GM12891 (cell line): ENCODE data around the gene YY1.

ENCODE experiments used
- DNase-seq: peaks from one replicate; pipeline ENCODE4 v3.0.0; 2011; ENCODE audit warnings: low spot score; ENCODE audit not compliant: insufficient read length
- FAIRE-seq: peaks from 2 replicates; lab custom pipeline; 2011; peaks lifted over from hg19 to GRCh38; lab: Jason Lieb, UNC
- PAX5 ChIP-seq: IDR thresholded peaks from 2 replicates; pipeline ENCODE4 v1.6.1; 2011; ENCODE audit warnings: low read length, moderate library complexity, mild to moderate bottlenecking; ENCODE audit not compliant: insufficient read depth, severe bottlenecking
- POLR2A ChIP-seq: IDR thresholded peaks from 2 replicates; pipeline ENCODE4 v1.6.1; 2011; ENCODE audit warnings: low read depth, low read length, control low read depth
- POLR2AphosphoS5 ChIP-seq: IDR thresholded peaks from 2 replicates; pipeline ENCODE4 v1.6.1; 2011; ENCODE audit warnings: low read depth, low read length, control low read depth
- POU2F2 ChIP-seq: IDR thresholded peaks from 2 replicates; pipeline ENCODE4 v1.6.1; 2011; ENCODE audit warnings: low read depth, mild to moderate bottlenecking, control low read depth, low read length, moderate library complexity
- SPI1 ChIP-seq: IDR thresholded peaks from 2 replicates; pipeline ENCODE4 v1.6.1; 2011; ENCODE audit warnings: low read depth, low read length, control low read depth
- TAF1 ChIP-seq: IDR thresholded peaks from 2 replicates; pipeline ENCODE4 v1.6.1; 2011; ENCODE audit warnings: low read depth, low read length, control low read depth

Gene YY1

DNA sequence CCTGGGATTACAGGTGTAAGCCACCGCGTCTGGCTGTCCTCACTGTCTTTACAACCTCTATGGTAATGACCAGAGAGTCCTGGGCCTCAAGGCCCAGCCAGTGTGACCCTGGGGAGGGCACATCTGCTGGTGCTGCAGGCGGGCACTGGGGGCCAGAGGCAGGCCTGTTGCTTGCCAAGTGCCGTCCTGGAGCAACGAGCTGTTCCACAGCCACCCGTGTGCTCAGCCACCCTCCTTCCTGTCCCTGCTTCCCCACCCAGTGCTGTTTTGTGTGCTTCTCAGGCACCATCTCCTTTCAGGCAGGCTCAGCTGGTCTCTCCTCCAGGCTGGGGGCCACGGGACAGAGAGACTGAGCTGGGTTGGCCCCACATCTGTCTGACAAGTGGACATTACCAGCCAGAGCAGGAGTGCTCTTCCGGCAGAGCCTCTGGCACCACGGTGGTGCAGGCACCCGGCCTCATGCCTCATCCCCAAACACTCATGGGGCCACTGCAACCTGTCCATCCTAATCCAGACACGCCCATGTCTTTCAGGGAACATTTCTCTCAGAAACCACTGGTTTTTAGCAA lies 93.2 kb downstream of the YY1 start:
- TF ChIP-seq POLR2AphosphoS5 (no peak), PAX5 (no peak), POLR2A (no peak), POU2F2 (no peak), SPI1 (no peak), TAF1 (no peak)
- FAIRE-seq (no peak), DNase-seq (no peak)
